ENCODE measurements around the gene WDR13.

- TF ChIP-seq CTCF (conservative IDR thresholded peaks at IDR 0.05): no peak
- no peak for TF ChIP-seq ZFX (IDR thresholded peaks at IDR 0.05)
These were observed 39.0 kb upstream of the WDR13 start for GRCh38 chrX:48558271-48558670.
